Loucy (cell line): ENCODE measurements around the gene PEX3.
A peak's percentile ranks its signal among the peaks of the same experiment; 100 is the strongest.

Source experiments
- H2AFZ ChIP-seq: fragments of 200-600 bp; sonication (generic); 2 replicates; pipeline ENCODE4 v1.6.0; 2016; ENCODE audit warnings: antibody characterized with exemption, mild to moderate bottlenecking, low read length, moderate library complexity
- H3F3A ChIP-seq: fragments of 200-600 bp; 2 replicates; pipeline ENCODE4 v1.6.0; 2016; ENCODE audit warnings: antibody characterized with exemption, low read depth, mild to moderate bottlenecking
- H3K27me3 ChIP-seq: fragments of 200-600 bp; sonication (generic); 2 replicates; pipeline ENCODE4 v1.6.1; 2014; ENCODE audit warnings: low read length, mild to moderate bottlenecking; ENCODE audit not compliant: insufficient read depth, poor library complexity, severe bottlenecking
- H3K36me3 ChIP-seq: fragments of 200-600 bp; sonication (generic); 2 replicates; pipeline ENCODE4 v1.6.1; 2016; ENCODE audit warnings: low read length; ENCODE audit not compliant: insufficient read depth
- H3K4me1 ChIP-seq: fragments of 200-600 bp; sonication (generic); 2 replicates; pipeline ENCODE4 v1.5.1; 2014; ENCODE audit warnings: low read length, mild to moderate bottlenecking; ENCODE audit not compliant: insufficient read depth, poor library complexity, severe bottlenecking
- H3K4me2 ChIP-seq: fragments of 200-600 bp; sonication (generic); 2 replicates; pipeline ENCODE4 v1.6.0; 2014; ENCODE audit warnings: antibody characterized with exemption, low read length, low read depth, mild to moderate bottlenecking; ENCODE audit not compliant: poor library complexity, severe bottlenecking
- H3K4me3 ChIP-seq: fragments of 200-600 bp; sonication (generic); 2 replicates; pipeline ENCODE4 v1.5.1; 2014; ENCODE audit warnings: low read length, mild to moderate bottlenecking, mixed read lengths; ENCODE audit not compliant: poor library complexity, severe bottlenecking
- H3K79me2 ChIP-seq: fragments of 200-600 bp; sonication (generic); 2 replicates; pipeline ENCODE4 v1.6.1; 2014; ENCODE audit warnings: low read length; ENCODE audit not compliant: insufficient read depth
- H3K9ac ChIP-seq: fragments of 200-600 bp; sonication (generic); 2 replicates; pipeline ENCODE4 v1.6.0; 2014; ENCODE audit warnings: mild to moderate bottlenecking, low read depth, low read length, moderate library complexity; ENCODE audit not compliant: poor library complexity, severe bottlenecking
- H3K9me2 ChIP-seq: fragments of 200-600 bp; sonication (generic); replicated peaks from 2 replicates; pipeline ENCODE4 v1.6.1; 2016; ENCODE audit warnings: low read depth, low read length, mixed read lengths
- H3K9me3 ChIP-seq: fragments of 200-600 bp; sonication (generic); 2 replicates; pipeline ENCODE4 v1.6.1; 2014; ENCODE audit warnings: mild to moderate bottlenecking, antibody characterized with exemption, low read length, low read depth; ENCODE audit not compliant: insufficient read depth
- H4K20me1 ChIP-seq: fragments of 200-600 bp; sonication (generic); 2 replicates; pipeline ENCODE4 v1.6.0; 2014; ENCODE audit warnings: antibody characterized with exemption, low read length, mild to moderate bottlenecking; ENCODE audit not compliant: insufficient read depth, poor library complexity, severe bottlenecking
- CTCF ChIP-seq: fragments of 200-600 bp; sonication (generic); conservative IDR thresholded peaks from 2 replicates; pipeline ENCODE4 v1.5.1; 2014; ENCODE audit warnings: mild to moderate bottlenecking, antibody characterized with exemption, low read length
- EZH2phosphoT487 ChIP-seq: fragments of 200-600 bp; IDR thresholded peaks from 2 replicates; pipeline ENCODE4 v1.6.1; 2018; ENCODE audit warnings: antibody characterized with exemption, mild to moderate bottlenecking, moderate library complexity, borderline replicate concordance

Gene PEX3

GRCh38 chr6:143535189-143535614 lies 84.6 kb downstream of the PEX3 start:
- Histone ChIP-seq H3K27me3 (no peaks in the 10 kb centered on the region), H3K9ac (no peak overlapping the region), H4K20me1 (no peaks in the 10 kb centered on the region), H2AFZ (no peak overlapping the region), H3K9me3 (no peaks in the 10 kb centered on the region), H3K4me2 (no peak overlapping the region), H3K4me1 (peaks cover 38% of the 10 kb centered on the region), H3F3A (0 out of 2 replicates have a peak, but pooled peaks cover 4% of the 10 kb centered on the region), H3K36me3 (no peaks in the 10 kb centered on the region), H3K4me3 (no peak overlapping the region), H3K79me2 (peaks cover 23% of the 10 kb centered on the region), H3K9me2 (no peaks in the 10 kb centered on the region)
- TF ChIP-seq EZH2phosphoT487 (no peak), CTCF (no peak)

- no peaks in the 10 kb centered on the region for H3K36me3 ChIP-seq
- H2AFZ ChIP-seq = peak overlapping the region; percentile 91
- 0 out of 2 replicates have a peak, but pooled peaks cover 4% of the 10 kb centered on the region for H3F3A ChIP-seq
- H4K20me1 ChIP-seq = no peaks in the 10 kb centered on the region
- no peaks in the 10 kb centered on the region for H3K9me3 ChIP-seq
- peaks cover 37% of the 10 kb centered on the region for H3K4me1 ChIP-seq
- no peaks in the 10 kb centered on the region for H3K9me2 ChIP-seq
- H3K4me2 ChIP-seq = peak overlapping the region; percentile 73
- peak overlapping the region; percentile 80 for H3K4me3 ChIP-seq
- H3K9ac ChIP-seq = peak overlapping the region; percentile 71
- peaks cover 24% of the 10 kb centered on the region for H3K79me2 ChIP-seq
- no peak for TF ChIP-seq EZH2phosphoT487
- TF ChIP-seq CTCF = no peak
- H3K27me3 ChIP-seq = no peaks in the 10 kb centered on the region
Measured at GRCh38 chr6:143536461-143536865, 85.9 kb downstream of the PEX3 start.

- Histone ChIP-seq H3K4me3 (peak overlapping the region; percentile 80), H3K4me2 (peak overlapping the region; percentile 78), H3K4me1 (peaks cover 37% of the 10 kb centered on the region), H3K79me2 (peaks cover 30% of the 10 kb centered on the region), H4K20me1 (no peaks in the 10 kb centered on the region), H3K36me3 (no peaks in the 10 kb centered on the region), H3K9me2 (no peaks in the 10 kb centered on the region), H3K9me3 (no peaks in the 10 kb centered on the region), H3F3A (0 out of 2 replicates have a peak, but pooled peaks cover 4% of the 10 kb centered on the region), H3K9ac (peak overlapping the region; percentile 75), H3K27me3 (no peaks in the 10 kb centered on the region), H2AFZ (peak overlapping the region; percentile 91)
- no peak for TF ChIP-seq EZH2phosphoT487
- peak; percentile 43 for TF ChIP-seq CTCF
Measured at GRCh38 chr6:143536866-143537691, 86.5 kb downstream of the PEX3 start.
